HepG2 (cell line): Measurements from ENCODE around the gene GHR. TPM values are rescaled to one million over a fixed set of nuclear protein-coding genes. Genes with fewer than 3 reads are reported as not detected.

Experiments
- ATAC-seq: fragments of 200-7000 bp; cut with Tn5 transposase; 3 replicates; pipeline ENCODE4 v1.9.1; 2020; ENCODE audit warnings: mild to moderate bottlenecking, moderate library complexity
- BruUV-seq: library from RNA; stranded (reverse); fragments of 400-500 nt; replicated peaks from 2 replicates; lab custom pipeline; 2021; lab: Mats Ljungman, UMichigan
- CTCF ChIA-PET: fragments of 300-600 bp; formaldehyde crosslinking; extraction: SDS; loops from one replicate; lab custom pipeline; 2021; ENCODE audit warnings: low total read pairs, inconsistent platforms, low intra/inter-chr PET ratio; lab: Yijun Ruan, JAX
- POLR2A ChIA-PET: fragments of 350-600 bp; sonication (Branson Sonifier 250); formaldehyde crosslinking; loops from one replicate; lab custom pipeline; 2020; ENCODE audit warnings: antibody characterized with exemption, inconsistent platforms; lab: Yijun Ruan, JAX
- DNase-seq: peaks from one replicate; pipeline ENCODE4 v3.0.0-alpha.2; 2015; ENCODE audit warnings: low spot score
- FAIRE-seq: peaks from 3 replicates; lab custom pipeline; 2011; peaks lifted over from hg19 to GRCh38; lab: Jason Lieb, UNC
- H2AFZ ChIP-seq: one replicate; pipeline ENCODE4 v1.6.1; 2011; ENCODE audit warnings: low read length, inconsistent platforms
- H3K27ac ChIP-seq: fragments of 300-600 bp; 3 replicates; pipeline ENCODE4 v1.8.0; 2011; ENCODE audit warnings: mixed run types, mild to moderate bottlenecking, mixed read lengths, low read length, inconsistent platforms; ENCODE audit not compliant: insufficient read depth; ENCODE audit errors: extremely low read length
- H3K27me3 ChIP-seq, 2 experiments: fragments of 200-600 bp in 1 of 2; 2 replicates in 1 of 2; 3 replicates in 1 of 2; pipeline versions ENCODE4 v1.6.0 to v1.8.0; 2011; ENCODE audit warnings: low read length in 2 of 2, mild to moderate bottlenecking in 2 of 2, moderate library complexity in 2 of 2, inconsistent platforms in 1 of 2; ENCODE audit not compliant: insufficient read depth in 2 of 2, control insufficient read depth in 1 of 2
- H3K36me3 ChIP-seq, 2 experiments: fragments of 200-600 bp in 1 of 2; replicated peaks in 1 of 2; 2 replicates in 1 of 2; 3 replicates in 1 of 2; pipeline versions ENCODE4 v1.5.1 to v1.8.0; 2011; ENCODE audit warnings: low read length in 2 of 2, inconsistent platforms in 1 of 2; ENCODE audit not compliant: insufficient read depth in 2 of 2, control insufficient read depth in 1 of 2
- H3K4me1 ChIP-seq: 2 replicates; pipeline ENCODE4 v1.5.1; 2012; ENCODE audit warnings: low read length, inconsistent platforms; ENCODE audit not compliant: insufficient read depth
- H3K4me2 ChIP-seq: 2 replicates; pipeline ENCODE4 v1.6.0; 2011; ENCODE audit warnings: low read depth, low read length, inconsistent platforms
- H3K4me3 ChIP-seq, 3 experiments: fragments of 200-600 bp in 1 of 3; sonication (generic), shearing (Covaris generic) in 1 of 3; replicated peaks in 1 of 3; 2 replicates each; pipeline ENCODE4 v1.5.1; 2011 to 2016; ENCODE audit warnings: low read length in 3 of 3, inconsistent platforms in 2 of 3, low read depth in 2 of 3, mild to moderate bottlenecking in 2 of 3, control low read depth in 1 of 3, mixed read lengths in 1 of 3; ENCODE audit not compliant: insufficient read depth in 1 of 3
- H3K79me2 ChIP-seq: one replicate; pipeline ENCODE4 v1.6.1; 2011; ENCODE audit warnings: low read length, inconsistent platforms; ENCODE audit not compliant: insufficient read depth
- H3K9ac ChIP-seq: 2 replicates; pipeline ENCODE4 v1.6.0; 2011; ENCODE audit warnings: mild to moderate bottlenecking, low read depth, low read length, inconsistent platforms; ENCODE audit not compliant: insufficient read depth
- H3K9me3 ChIP-seq: 2 replicates; pipeline ENCODE4 v1.5.1; 2012; ENCODE audit warnings: mild to moderate bottlenecking, low read length
- H4K20me1 ChIP-seq: 2 replicates; pipeline ENCODE4 v1.6.0; 2011; ENCODE audit warnings: inconsistent platforms, mild to moderate bottlenecking, low read length, moderate library complexity; ENCODE audit not compliant: insufficient read depth
- DDIT3 ChIP-seq: sonication (generic); formaldehyde crosslinking; IDR thresholded peaks from 2 replicates; pipeline ENCODE4 v1.4.0; 2020; ENCODE audit warnings: mild to moderate bottlenecking, missing genetic modification reagents
- HNF4A ChIP-seq: sonication (generic); formaldehyde crosslinking; IDR thresholded peaks from 2 replicates; pipeline ENCODE4 v1.4.0; 2020; ENCODE audit warnings: missing genetic modification reagents
- KAT2B ChIP-seq: fragments of 150-350 bp; IDR thresholded peaks from 2 replicates; pipeline ENCODE4 v1.6.1; 2014; ENCODE audit warnings: low read depth, low read length, borderline replicate concordance
- RAD51 ChIP-seq: fragments of 450-650 bp; IDR thresholded peaks from 2 replicates; pipeline ENCODE4 v1.6.1; 2016; ENCODE audit warnings: borderline replicate concordance
- SALL1 ChIP-seq: sonication (generic); formaldehyde crosslinking; IDR thresholded peaks from 2 replicates; pipeline ENCODE4 v1.8.0; 2022; ENCODE audit warnings: mild to moderate bottlenecking, missing genetic modification reagents
- SMAD1 ChIP-seq: sonication (generic); formaldehyde crosslinking; IDR thresholded peaks from 2 replicates; pipeline ENCODE4 v1.4.0; 2020; ENCODE audit warnings: missing genetic modification reagents, low read depth, mild to moderate bottlenecking, borderline replicate concordance
- ZBTB3 ChIP-seq: sonication (generic); formaldehyde crosslinking; IDR thresholded peaks from 2 replicates; pipeline ENCODE4 v1.4.0; 2020; ENCODE audit warnings: low read depth, mild to moderate bottlenecking, moderate library complexity, missing genetic modification reagents, borderline replicate concordance
- ZFP91 ChIP-seq: sonication (generic); formaldehyde crosslinking; IDR thresholded peaks from 2 replicates; pipeline ENCODE4 v1.9.0; 2022; ENCODE audit warnings: missing genetic modification reagents, mild to moderate bottlenecking, borderline replicate concordance
- ZNF318 ChIP-seq: sonication (generic); formaldehyde crosslinking; IDR thresholded peaks from 2 replicates; pipeline ENCODE4 v1.4.0; 2020; ENCODE audit warnings: mild to moderate bottlenecking, missing genetic modification reagents
- ZNF607 ChIP-seq: sonication (generic); formaldehyde crosslinking; IDR thresholded peaks from 2 replicates; pipeline ENCODE4 v1.5.1; 2020; ENCODE audit warnings: missing genetic modification reagents, mild to moderate bottlenecking, borderline replicate concordance
- WGBS: methylation state at CpG from one replicate; pipeline ENCODE4 v1.1.6; 2017; ENCODE audit warnings: low lambda C conversion rate; 5-methylcytosine and 5-hydroxymethylcytosine counted together
- in situ Hi-C: cut with HindIII; loops from 2 replicates; pipeline ENCODE4 v1.10.0; 2017; ENCODE audit warnings: low pct_unique_long_range_greater_than_20kb; ENCODE audit not compliant: extremely low pct_ligation_motif_present
- intact Hi-C: fragments of 100-400 bp; cut with micrococcal nuclease; formaldehyde crosslinking; loops from one replicate; pipeline ENCODE4 v1.10.0; 2022; ENCODE audit not compliant: unreplicated experiment
- polyA plus RNA-seq, 8 experiments: library from polyadenylated mRNA; depleted of rRNA in 3 of 8; stranded (reverse) in 7 of 8; unstranded in 1 of 8; fragments of >200 nt; fragmentation: Illumina TruSeq in 4 of 8; extraction: Trizol in 4 of 8; gene quantifications; 2 replicates each; pipeline versions ENCODE4 v1.2.1 to v1.2.3, GENCODE V29; 2011 to 2016; ENCODE audit warnings: low read depth in 4 of 8, missing spikeins in 1 of 8, mixed read lengths in 1 of 8; ENCODE audit not compliant: insufficient read depth in 1 of 8
- total RNA-seq, 5 experiments: library from RNA; depleted of rRNA; stranded (reverse); fragments of >200 nt; fragmentation: Illumina TruSeq; extraction: Trizol; gene quantifications; 2 replicates each; pipeline ENCODE4 v1.2.3, GENCODE V29; 2016; ENCODE audit warnings: low read depth in 1 of 5

The GHR gene
- total and polyA plus RNA-seq, 2 of the 13 experiments (the other 11 are each of a cell fraction or from before 2014, with no cell fraction given) = 0.07 TPM; not detected in 1

GRCh38 chr5:42643360-42643759 is 220.1 kb downstream of the GHR start:
- TF ChIP-seq ZNF607 (CRISPR knock-in tag) (no peak), KAT2B (no peak), ZFP91 (CRISPR knock-in tag) (no peak), SALL1 (no peak), HNF4A (CRISPR knock-in tag) (no peak), DDIT3 (CRISPR knock-in tag) (no peak), SMAD1 (no peak), ZBTB3 (no peak), RAD51 (no peak), ZNF318 (CRISPR knock-in tag) (no peak)
- FAIRE-seq = no peak
- Histone ChIP-seq H4K20me1 (no peaks in the 10 kb centered on the region), H3K27me3 (no peaks in the 10 kb centered on the region), H3K27ac (no peak overlapping the region), H3K79me2 (no peaks in the 10 kb centered on the region), H2AFZ (no peak overlapping the region), H3K36me3 (no peaks in the 10 kb centered on the region), H3K9ac (no peak overlapping the region), H3K4me3 (no peak overlapping the region), H3K4me1 (no peaks in the 10 kb centered on the region), H3K4me2 (no peak overlapping the region), H3K9me3 (no peaks in the 10 kb centered on the region)
- CTCF ChIA-PET = no interaction called here
- POLR2A ChIA-PET = no interaction called here
- no TSS peak for BruUV-seq
- 0% methylated on average over 1 of the region's 1 CpG for WGBS
- in situ Hi-C loops = no loop called here
- no peak for DNase-seq
- intact Hi-C loops = no loop called here
- ATAC-seq = no peak
